ENCODE results near the gene ARHGEF39. TPM values are rescaled to one million over a fixed set of nuclear protein-coding genes. Genes with fewer than 3 reads are reported as not detected.

ARHGEF39 gene
- total RNA-seq, 1 donor from 2014 or later: 1.6 TPM

DNA sequence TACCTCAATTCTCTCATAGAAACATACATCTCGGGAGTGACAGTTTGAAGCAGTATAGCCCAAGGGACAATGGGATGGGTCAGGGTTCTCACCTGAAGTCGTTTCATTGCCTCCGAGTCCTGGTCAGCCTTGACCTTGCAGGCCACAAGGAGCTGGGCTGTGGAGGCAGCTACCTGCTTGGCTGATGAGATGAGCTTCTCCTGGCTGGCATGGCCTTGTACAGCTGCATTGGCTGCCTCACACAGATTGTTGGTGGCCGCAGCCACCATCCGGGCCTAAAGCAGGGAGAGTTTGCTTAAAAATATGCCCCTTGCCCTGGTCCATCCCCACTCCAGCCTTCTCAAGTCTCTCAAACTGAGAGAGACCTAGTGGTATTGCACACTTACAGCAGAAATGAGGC is 33.2 kb upstream of the ARHGEF39 start:
- TF ChIP-seq, protein P1, sequence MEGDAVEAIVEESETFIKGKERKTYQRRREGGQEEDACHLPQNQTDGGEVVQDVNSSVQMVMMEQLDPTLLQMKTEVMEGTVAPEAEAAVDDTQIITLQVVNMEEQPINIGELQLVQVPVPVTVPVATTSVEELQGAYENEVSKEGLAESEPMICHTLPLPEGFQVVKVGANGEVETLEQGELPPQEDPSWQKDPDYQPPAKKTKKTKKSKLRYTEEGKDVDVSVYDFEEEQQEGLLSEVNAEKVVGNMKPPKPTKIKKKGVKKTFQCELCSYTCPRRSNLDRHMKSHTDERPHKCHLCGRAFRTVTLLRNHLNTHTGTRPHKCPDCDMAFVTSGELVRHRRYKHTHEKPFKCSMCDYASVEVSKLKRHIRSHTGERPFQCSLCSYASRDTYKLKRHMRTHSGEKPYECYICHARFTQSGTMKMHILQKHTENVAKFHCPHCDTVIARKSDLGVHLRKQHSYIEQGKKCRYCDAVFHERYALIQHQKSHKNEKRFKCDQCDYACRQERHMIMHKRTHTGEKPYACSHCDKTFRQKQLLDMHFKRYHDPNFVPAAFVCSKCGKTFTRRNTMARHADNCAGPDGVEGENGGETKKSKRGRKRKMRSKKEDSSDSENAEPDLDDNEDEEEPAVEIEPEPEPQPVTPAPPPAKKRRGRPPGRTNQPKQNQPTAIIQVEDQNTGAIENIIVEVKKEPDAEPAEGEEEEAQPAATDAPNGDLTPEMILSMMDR (IDR thresholded peaks at IDR 0.05): no peak
- Mint-ChIP-seq H3K27ac (ENCODE audit: unreplicated experiment) (no peak overlapping the region), H3K36me3 (ENCODE audit: unreplicated experiment) (peaks cover 20% of the 10 kb centered on the region), H3K27me3 (ENCODE audit: unreplicated experiment) (no peaks in the 10 kb centered on the region), H3K9me3 (ENCODE audit: unreplicated experiment) (no peaks in the 10 kb centered on the region), H3K4me1 (ENCODE audit: unreplicated experiment) (peaks cover 2% of the 10 kb centered on the region), H3K4me3 (ENCODE audit: unreplicated experiment) (no peak overlapping the region)
- no peak for DNase-seq (ENCODE audit: extremely low spot score, unreplicated experiment)

DNA sequence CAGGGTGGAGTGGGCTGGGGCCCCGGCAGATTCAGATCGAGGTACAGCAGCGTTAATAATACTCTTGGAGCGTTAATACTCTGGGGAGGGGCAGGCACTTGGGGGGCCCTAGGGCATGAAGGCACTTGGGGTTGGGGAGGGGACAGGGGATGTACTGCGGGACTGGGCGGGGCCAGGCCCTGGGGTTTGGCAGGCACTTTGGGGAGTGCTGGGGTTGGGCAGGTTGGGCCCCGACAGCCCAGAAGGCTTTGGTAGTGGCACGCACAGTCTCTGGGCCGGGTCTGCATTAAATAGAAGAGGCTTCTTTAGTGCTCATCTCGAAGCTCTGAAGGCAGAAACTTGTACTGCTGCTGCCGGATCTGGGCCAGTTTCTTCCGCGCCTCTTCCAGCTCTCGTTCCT is 32.5 kb upstream of the ARHGEF39 start:
- Mint-ChIP-seq H3K27ac (ENCODE audit: unreplicated experiment) (peak overlapping the region; percentile 4), H3K27me3 (ENCODE audit: unreplicated experiment) (no peaks in the 10 kb centered on the region)

DNA sequence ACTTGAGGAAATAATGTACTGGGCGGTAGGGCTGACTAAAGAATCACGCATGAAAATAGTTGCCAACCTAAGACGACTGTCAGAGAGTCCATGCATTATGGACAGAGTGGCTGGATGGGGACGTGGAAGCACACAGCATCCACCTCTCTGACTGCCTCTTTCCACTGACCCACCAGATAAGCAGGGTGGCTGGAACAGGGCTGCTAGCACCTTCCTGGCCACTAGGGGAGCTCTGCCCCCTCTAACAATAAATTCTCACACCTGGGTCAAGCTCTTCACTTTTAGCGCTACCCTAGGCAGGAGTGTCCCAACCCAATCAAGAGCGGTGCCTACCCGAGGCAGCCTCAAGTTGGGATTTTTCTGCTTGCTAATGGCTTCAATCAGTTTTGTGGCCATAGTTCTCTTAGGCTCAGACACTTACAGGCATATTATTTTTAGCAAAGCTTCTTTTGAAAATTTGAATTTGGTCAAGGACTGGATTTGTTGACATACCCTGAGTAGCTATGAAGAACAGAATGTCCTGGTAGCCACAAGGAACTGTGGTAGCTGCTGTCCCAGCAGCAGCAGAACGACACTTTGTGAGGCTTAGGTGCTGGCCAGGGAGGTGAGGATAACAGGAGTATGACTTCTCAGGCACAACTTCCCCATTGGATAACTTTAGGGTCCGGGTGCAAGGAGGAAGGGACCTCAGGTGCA is 31.7 kb upstream of the ARHGEF39 start:
- no peak for DNase-seq (ENCODE audit: extremely low spot score, unreplicated experiment)
- peaks cover 15% of the 10 kb centered on the region for H3K36me3 Mint-ChIP-seq (ENCODE audit: unreplicated experiment)
- no peaks in the 10 kb centered on the region for H3K27me3 Mint-ChIP-seq (ENCODE audit: unreplicated experiment)
- TF ChIP-seq, protein P1 (IDR thresholded peaks at IDR 0.05): peak; percentile 84
- H3K4me1 Mint-ChIP-seq (ENCODE audit: unreplicated experiment): peaks cover 5% of the 10 kb centered on the region
- H3K4me3 Mint-ChIP-seq (ENCODE audit: unreplicated experiment): no peak overlapping the region
- H3K27ac Mint-ChIP-seq (ENCODE audit: unreplicated experiment): peak overlapping the region; percentile 49
- H3K9me3 Mint-ChIP-seq (ENCODE audit: unreplicated experiment): no peaks in the 10 kb centered on the region

More for the DNA sequence above, 32.5 kb upstream of the ARHGEF39 start:
- H3K4me3 Mint-ChIP-seq (ENCODE audit: unreplicated experiment): no peak overlapping the region
- TF ChIP-seq, protein P1 (IDR thresholded peaks at IDR 0.05): no peak
- H3K4me1 Mint-ChIP-seq (ENCODE audit: unreplicated experiment): peaks cover 2% of the 10 kb centered on the region
- H3K9me3 Mint-ChIP-seq (ENCODE audit: unreplicated experiment): no peaks in the 10 kb centered on the region
- DNase-seq (ENCODE audit: extremely low spot score, unreplicated experiment): no peak
- H3K36me3 Mint-ChIP-seq (ENCODE audit: unreplicated experiment): peaks cover 15% of the 10 kb centered on the region

DNA sequence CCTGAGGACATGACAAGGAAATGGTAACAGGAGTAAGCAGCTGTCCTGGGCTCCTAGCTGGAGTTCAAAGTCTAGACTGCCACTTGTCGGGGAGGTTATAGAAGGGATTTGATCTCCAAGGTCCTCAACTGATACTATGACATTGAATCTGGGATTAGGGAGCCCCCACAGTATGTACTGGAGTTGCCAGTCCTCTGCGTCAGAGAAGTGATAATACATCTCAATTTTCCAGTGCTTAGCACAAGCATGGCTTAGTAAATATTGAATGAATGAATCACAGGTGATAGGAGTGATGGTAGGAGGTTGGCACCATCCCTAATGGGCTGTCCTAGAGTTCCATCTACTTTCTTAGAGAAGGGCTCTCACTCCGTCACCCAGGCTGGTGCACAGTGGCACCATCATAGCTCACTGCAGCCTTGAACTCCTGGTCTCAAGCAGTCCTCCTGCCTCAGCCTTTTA is 31.0 kb upstream of the ARHGEF39 start:
- Mint-ChIP-seq H3K4me3 (ENCODE audit: unreplicated experiment) (no peak overlapping the region), H3K4me1 (ENCODE audit: unreplicated experiment) (peaks cover 11% of the 10 kb centered on the region), H3K27ac (ENCODE audit: unreplicated experiment) (peak overlapping the region; percentile 49), H3K36me3 (ENCODE audit: unreplicated experiment) (peaks cover 15% of the 10 kb centered on the region), H3K9me3 (ENCODE audit: unreplicated experiment) (no peaks in the 10 kb centered on the region), H3K27me3 (ENCODE audit: unreplicated experiment) (no peaks in the 10 kb centered on the region)
- TF ChIP-seq, protein P1 (IDR thresholded peaks at IDR 0.05): no peak
- no peak for DNase-seq (ENCODE audit: extremely low spot score, unreplicated experiment)

DNA sequence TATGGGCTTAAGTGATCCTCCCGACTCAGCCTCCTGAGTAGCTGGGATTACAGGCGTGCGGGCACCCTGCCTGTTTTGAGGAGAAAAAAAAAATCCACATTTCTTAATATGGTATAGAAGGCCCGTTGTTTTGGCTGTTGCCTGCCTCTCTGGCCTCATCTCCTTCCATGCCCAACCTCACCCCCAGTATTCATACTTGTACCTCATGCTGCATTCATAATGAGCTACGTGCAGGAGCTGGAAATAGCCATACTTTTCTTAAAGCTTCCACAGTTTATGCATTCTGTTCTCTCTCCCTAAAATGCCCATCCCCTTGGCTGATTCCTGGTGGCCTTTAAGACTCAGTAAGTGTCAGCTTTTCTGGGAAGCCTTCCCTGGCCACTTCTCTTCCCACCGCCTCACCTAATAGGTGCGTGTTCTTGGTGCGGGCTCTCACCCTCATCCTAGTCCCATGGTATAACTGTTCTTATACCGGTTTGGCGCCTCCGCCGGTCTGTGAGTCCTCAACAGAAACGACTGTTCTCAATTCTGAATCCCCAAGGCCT is 26.8 kb upstream of the ARHGEF39 start:
- H3K27ac Mint-ChIP-seq (ENCODE audit: unreplicated experiment): peak overlapping the region; percentile 93
- peaks cover 4% of the 10 kb centered on the region for H3K36me3 Mint-ChIP-seq (ENCODE audit: unreplicated experiment)

More for the DNA sequence above, 26.8 kb upstream of the ARHGEF39 start:
- H3K4me1 Mint-ChIP-seq (ENCODE audit: unreplicated experiment): peaks cover 38% of the 10 kb centered on the region
- DNase-seq (ENCODE audit: extremely low spot score, unreplicated experiment): no peak
- no peaks in the 10 kb centered on the region for H3K9me3 Mint-ChIP-seq (ENCODE audit: unreplicated experiment)
- TF ChIP-seq, protein P1 (IDR thresholded peaks at IDR 0.05): no peak
- no peaks in the 10 kb centered on the region for H3K27me3 Mint-ChIP-seq (ENCODE audit: unreplicated experiment)
- H3K4me3 Mint-ChIP-seq (ENCODE audit: unreplicated experiment): peak overlapping the region; percentile 82
